HT-29 (cell line): ENCODE data around the gene SYT12. TPM values are rescaled to one million over a fixed set of nuclear protein-coding genes. Genes with fewer than 3 reads are reported as not detected.

ENCODE experiments used
- DNase-seq: peaks from one replicate; pipeline ENCODE4 v3.0.0-alpha.2; 2015; ENCODE audit warnings: low spot score
- total RNA-seq: library from RNA; depleted of rRNA; stranded (reverse); fragments of >200 nt; shearing (Covaris generic); gene quantifications from 2 replicates; pipeline ENCODE4 v1.2.3, GENCODE V29; 2014; rRNA removed

The SYT12 gene
- total RNA-seq, 1 experiment from 2014 or later = 1.7 TPM

DNA sequence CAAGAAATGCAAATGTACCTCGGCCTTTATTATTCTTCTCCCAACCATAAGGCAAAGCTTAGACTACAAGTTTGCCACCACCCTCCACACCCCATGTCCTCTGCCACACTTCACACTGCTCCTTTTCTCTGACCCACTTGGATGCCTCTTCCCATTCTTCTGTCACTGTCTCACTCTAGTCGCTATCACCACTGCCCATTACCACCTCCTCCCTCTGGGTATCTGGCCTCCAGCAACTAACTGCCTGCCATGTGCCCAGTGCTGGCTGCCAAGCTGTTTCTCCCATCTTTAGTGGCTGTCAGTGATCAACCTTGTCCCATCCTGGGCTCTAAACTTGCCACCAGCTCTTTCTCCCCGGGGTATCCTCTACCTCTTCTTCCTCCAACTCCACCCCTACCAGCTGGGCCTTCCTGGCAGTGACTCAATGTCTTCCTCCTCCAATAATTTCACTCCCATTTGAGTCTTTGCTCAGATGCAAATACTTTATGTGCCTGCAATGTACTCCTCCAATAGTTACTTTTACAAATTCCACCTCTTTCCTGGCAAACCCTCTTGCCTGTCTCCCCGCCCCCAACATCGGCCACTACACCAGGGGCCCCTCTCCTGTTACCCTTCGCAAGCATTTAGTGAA, 76.0 kb downstream of the SYT12 start:
- DNase-seq = no peak

DNA sequence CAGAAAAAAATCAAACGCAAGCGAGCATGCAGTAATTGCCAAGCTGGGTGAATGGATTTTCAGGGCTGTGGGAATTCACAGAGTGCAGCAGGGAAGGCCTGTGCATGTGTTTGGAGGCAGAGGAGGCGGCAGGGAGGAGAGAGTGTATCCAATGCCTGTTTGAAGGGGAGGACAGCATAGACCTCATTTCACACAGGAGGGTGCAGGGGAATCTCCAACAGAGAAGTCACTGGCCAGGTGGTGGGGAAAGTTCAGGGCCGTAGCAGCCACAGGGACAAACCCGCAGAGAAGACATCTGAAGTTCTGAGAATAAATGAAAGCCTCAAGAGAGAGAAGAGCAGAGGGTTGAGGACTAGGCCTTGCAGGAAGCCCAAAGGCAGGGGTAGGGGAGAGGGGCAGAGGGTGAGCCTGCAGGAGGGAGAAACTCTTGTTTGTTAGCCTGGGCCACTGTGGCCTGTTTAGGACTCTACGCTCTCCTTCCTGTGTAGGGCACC, 76.9 kb downstream of the SYT12 start:
- no peak for DNase-seq

Other genes starting within 250 kb of the SYT12 start
- 122 and 138 TPM in 2 replicates for gene RCE1, start 179.7 kb upstream of the SYT12 start, total RNA-seq
- 122 and 124 TPM in 2 replicates for gene LRFN4, start 166.1 kb upstream of the SYT12 start, total RNA-seq
- 42.0 and 48.8 TPM in 2 replicates for gene PC, start 64.8 kb upstream of the SYT12 start, total RNA-seq
- 0.29 and 0.69 TPM in 2 replicates for gene C11orf86, start 47.8 kb upstream of the SYT12 start, total RNA-seq
- gene RHOD, start 33.7 kb downstream of the SYT12 start, total RNA-seq = 54.3 and 62.8 TPM in 2 replicates
- gene KDM2A, start 96.1 kb downstream of the SYT12 start, total RNA-seq = 49.3 and 59.9 TPM in 2 replicates
- gene GRK2, start 243.3 kb downstream of the SYT12 start, total RNA-seq = 270 and 294 TPM in 2 replicates